IMR-90 (cell line): ENCODE data around the gene COL4A2. TPM values are rescaled to one million over a fixed set of nuclear protein-coding genes. Genes with fewer than 3 reads are reported as not detected.

Experiments
- ATAC-seq: fragments of 200-7000 bp; cut with Tn5 transposase; 2 replicates; pipeline ENCODE4 v1.9.1; 2020; ENCODE audit warnings: low read depth, mild to moderate bottlenecking, moderate library complexity
- BruUV-seq: library from RNA; stranded (reverse); fragments of 400-500 nt; replicated peaks from 2 replicates; lab custom pipeline; 2021; lab: Mats Ljungman, UMichigan
- CTCF ChIA-PET: fragments of 300-600 bp; formaldehyde crosslinking; extraction: SDS; loops from one replicate; lab custom pipeline; 2021; ENCODE audit warnings: antibody characterized with exemption; lab: Yijun Ruan, JAX
- POLR2A ChIA-PET: fragments of 300-600 bp; sonication (Branson Sonifier 250); formaldehyde crosslinking; loops from one replicate; lab custom pipeline; 2022; ENCODE audit warnings: antibody characterized with exemption; ENCODE audit not compliant: unreplicated experiment; lab: Charles Lee
- DNase-seq: peaks from one replicate; pipeline ENCODE4 v3.0.0; 2013
- H2AFZ ChIP-seq: replicated peaks from 2 replicates; pipeline ENCODE3; 2013; ENCODE audit warnings: low read length, mild to moderate bottlenecking; ENCODE audit not compliant: poor library complexity
- H2AK5ac ChIP-seq: 2 replicates; pipeline ENCODE4 v1.6.1; 2013; ENCODE audit warnings: low read depth, low read length, inconsistent platforms
- H2AK9ac ChIP-seq: replicated peaks from 2 replicates; pipeline ENCODE3; 2013; ENCODE audit warnings: mild to moderate bottlenecking, low read depth, low read length, moderate library complexity; ENCODE audit not compliant: poor library complexity
- H2BK120ac ChIP-seq: 2 replicates; pipeline ENCODE4 v1.6.1; 2013; ENCODE audit warnings: low read depth, low read length, inconsistent platforms
- H2BK15ac ChIP-seq: 3 replicates; pipeline ENCODE4 v1.6.1; 2013; ENCODE audit warnings: low read depth, low read length, inconsistent platforms
- H2BK20ac ChIP-seq: 2 replicates; pipeline ENCODE4 v1.6.1; 2013; ENCODE audit warnings: low read depth, mild to moderate bottlenecking, inconsistent platforms, low read length, moderate library complexity
- H2BK5ac ChIP-seq: 2 replicates; pipeline ENCODE4 v1.6.1; 2013; ENCODE audit warnings: mild to moderate bottlenecking, low read depth, low read length, inconsistent platforms; ENCODE audit not compliant: poor library complexity, severe bottlenecking
- H3K14ac ChIP-seq: replicated peaks from 2 replicates; pipeline ENCODE4 v1.6.1; 2013; ENCODE audit warnings: low read depth, low read length, inconsistent platforms
- H3K18ac ChIP-seq: 2 replicates; pipeline ENCODE4 v1.6.1; 2013; ENCODE audit warnings: low read depth, low read length, control low read depth
- H3K23ac ChIP-seq: 2 replicates; pipeline ENCODE4 v1.6.1; 2013; ENCODE audit warnings: low read depth, low read length, inconsistent platforms
- H3K27ac ChIP-seq: 2 replicates; pipeline ENCODE4 v1.5.1; 2013; ENCODE audit warnings: mild to moderate bottlenecking, control low read depth, low read length; ENCODE audit not compliant: insufficient read depth
- H3K27me3 ChIP-seq: 2 replicates; pipeline ENCODE4 v1.6.1; 2013; ENCODE audit warnings: low read length; ENCODE audit not compliant: control insufficient read depth, insufficient read depth
- H3K36me3 ChIP-seq: 2 replicates; pipeline ENCODE4 v1.6.1; 2013; ENCODE audit warnings: low read length, mixed read lengths; ENCODE audit not compliant: control insufficient read depth, insufficient read depth
- H3K4ac ChIP-seq: 2 replicates; pipeline ENCODE4 v1.6.1; 2013; ENCODE audit warnings: low read depth, low read length, inconsistent platforms
- H3K4me1 ChIP-seq: 2 replicates; pipeline ENCODE4 v1.6.1; 2013; ENCODE audit warnings: low read length, mixed read lengths; ENCODE audit not compliant: control insufficient read depth, insufficient read depth
- H3K4me2 ChIP-seq: 2 replicates; pipeline ENCODE4 v1.6.1; 2013; ENCODE audit warnings: low read depth, mild to moderate bottlenecking, control low read depth, low read length, moderate library complexity
- H3K4me3 ChIP-seq: 2 replicates; pipeline ENCODE4 v1.5.1; 2013; ENCODE audit warnings: low read depth, mild to moderate bottlenecking, control low read depth, low read length, moderate library complexity; ENCODE audit not compliant: insufficient read depth
- H3K56ac ChIP-seq: 2 replicates; pipeline ENCODE4 v1.6.1; 2013; ENCODE audit warnings: low read length, inconsistent platforms; ENCODE audit not compliant: insufficient read depth; ENCODE audit errors: extremely low read depth
- H3K79me1 ChIP-seq, 2 experiments: 2 replicates each; pipeline ENCODE4 v1.6.1; 2013; ENCODE audit warnings: low read length in 2 of 2, inconsistent platforms in 1 of 2, low read depth in 1 of 2
- H3K9ac ChIP-seq: 2 replicates; pipeline ENCODE4 v1.6.1; 2013; ENCODE audit warnings: low read depth, low read length, control low read depth
- H3K9me1 ChIP-seq: 2 replicates; pipeline ENCODE4 v1.6.1; 2013; ENCODE audit warnings: low read length, inconsistent platforms; ENCODE audit not compliant: insufficient read depth
- H3K9me3 ChIP-seq: 2 replicates; pipeline ENCODE4 v1.6.1; 2013; ENCODE audit warnings: low read length; ENCODE audit not compliant: control insufficient read depth, insufficient read depth
- H4K20me1 ChIP-seq: 2 replicates; pipeline ENCODE4 v1.6.1; 2013; ENCODE audit warnings: low read length, inconsistent platforms; ENCODE audit not compliant: insufficient read depth
- H4K5ac ChIP-seq: 2 replicates; pipeline ENCODE4 v1.6.1; 2013; ENCODE audit warnings: mild to moderate bottlenecking, low read depth, low read length, control low read depth
- H4K8ac ChIP-seq, 2 experiments: 2 replicates each; pipeline ENCODE4 v1.6.1; 2013; ENCODE audit warnings: low read depth in 2 of 2, low read length in 2 of 2, control low read depth in 1 of 2, inconsistent platforms in 1 of 2
- H4K91ac ChIP-seq: 2 replicates; pipeline ENCODE4 v1.6.1; 2013; ENCODE audit warnings: low read depth, low read length, inconsistent platforms; ENCODE audit not compliant: insufficient read depth
- BHLHE40 ChIP-seq: fragments of 150-350 bp; IDR thresholded peaks from 2 replicates; pipeline ENCODE4 v1.6.1; 2016; ENCODE audit warnings: mild to moderate bottlenecking, low read depth, low read length
- CEBPB ChIP-seq: IDR thresholded peaks from 2 replicates; pipeline ENCODE4 v1.6.1; 2012; ENCODE audit warnings: low read depth, low read length, improper control_type of control experiment
- CHD1 ChIP-seq: IDR thresholded peaks from 2 replicates; pipeline ENCODE4 v1.6.1; 2012; ENCODE audit warnings: low read depth, low read length, improper control_type of control experiment
- FOS ChIP-seq: fragments of 150-350 bp; IDR thresholded peaks from 2 replicates; pipeline ENCODE4 v1.6.1; 2016; ENCODE audit warnings: low read depth, low read length
- MAFK ChIP-seq: IDR thresholded peaks from 2 replicates; pipeline ENCODE4 v1.6.1; 2012; ENCODE audit warnings: low read depth, low read length, improper control_type of control experiment
- MAZ ChIP-seq: IDR thresholded peaks from 2 replicates; pipeline ENCODE4 v1.6.1; 2012; ENCODE audit warnings: low read depth, mild to moderate bottlenecking, low read length, improper control_type of control experiment, moderate library complexity, borderline replicate concordance
- MXI1 ChIP-seq: IDR thresholded peaks from 2 replicates; pipeline ENCODE4 v1.6.1; 2012; ENCODE audit warnings: low read depth, mild to moderate bottlenecking, low read length, moderate library complexity, borderline replicate concordance
- NFE2L2 ChIP-seq: fragments of 150-350 bp; IDR thresholded peaks from 2 replicates; pipeline ENCODE4 v1.6.1; 2016; ENCODE audit warnings: low read depth, mild to moderate bottlenecking, low read length
- POLR2A ChIP-seq: IDR thresholded peaks from 2 replicates; pipeline ENCODE4 v1.6.1; 2012; ENCODE audit warnings: mild to moderate bottlenecking, low read depth, low read length
- RAD21 ChIP-seq: IDR thresholded peaks from 2 replicates; pipeline ENCODE4 v1.6.1; 2012; ENCODE audit warnings: low read length, improper control_type of control experiment
- RCOR1 ChIP-seq: IDR thresholded peaks from 2 replicates; pipeline ENCODE4 v1.6.1; 2012; ENCODE audit warnings: mild to moderate bottlenecking, low read length, improper control_type of control experiment; ENCODE audit not compliant: insufficient replicate concordance
- RFX5 ChIP-seq: IDR thresholded peaks from 2 replicates; pipeline ENCODE4 v1.8.0; 2012; ENCODE audit warnings: low read depth, mild to moderate bottlenecking, low read length, moderate library complexity
- SMC3 ChIP-seq: fragments of 150-350 bp; IDR thresholded peaks from 2 replicates; pipeline ENCODE4 v1.6.1; 2016; ENCODE audit warnings: low read depth, mild to moderate bottlenecking, antibody characterized with exemption, low read length, moderate library complexity
- WGBS, 2 experiments: methylation state at CpG; one replicate each; pipeline versions ENCODE4 v1.1.5 to v1.1.7; 2013; ENCODE audit warnings: missing lambda C conversion rate in 2 of 2; ENCODE audit not compliant: insufficient read length in 1 of 2; ENCODE audit errors: extremely low coverage in 2 of 2; 5-methylcytosine and 5-hydroxymethylcytosine counted together
- dilution Hi-C: fragments of 300-500 bp; cut with HindIII; formaldehyde crosslinking; loops from one replicate; pipeline ENCODE4 v1.14.3; 2018; ENCODE audit warnings: low sequenced_read_pairs; ENCODE audit not compliant: unreplicated experiment
- in situ Hi-C: fragments of 300-500 bp; cut with MboI; formaldehyde crosslinking; loops from 3 replicates; pipeline ENCODE4 v1.14.3; 2019; ENCODE audit warnings: low sequenced_read_pairs, inconsistent platforms, mixed read lengths
- intact Hi-C: fragments of 100-400 bp; cut with micrococcal nuclease; formaldehyde crosslinking; loops from 2 replicates; pipeline ENCODE4 v1.10.0; 2022
- polyA plus RNA-seq, 3 experiments: library from polyadenylated mRNA; depleted of rRNA; stranded (reverse); fragments of >200 nt; gene quantifications; 2 replicates each; pipeline ENCODE4 v1.2.3, GENCODE V29; 2012; ENCODE audit warnings: low replicate concordance in 1 of 3
- total RNA-seq: library from RNA; depleted of rRNA; stranded (reverse); fragments of >200 nt; gene quantifications from 2 replicates; pipeline ENCODE4 v1.2.3, GENCODE V29; 2012
- TF ChIP-seq, protein P1 (sequence below): fragments of 150-350 bp; IDR thresholded peaks from 2 replicates; pipeline ENCODE4 v1.6.1; 2016; ENCODE audit warnings: low read depth, mild to moderate bottlenecking, low read length, moderate library complexity, borderline replicate concordance
- TF ChIP-seq, protein P2 (sequence below): conservative IDR thresholded peaks from 2 replicates; pipeline ENCODE4 v1.5.1; 2012; ENCODE audit warnings: mild to moderate bottlenecking, low read depth, low read length, improper control_type of control experiment
- TF ChIP-seq, protein P3 (sequence below): fragments of 150-350 bp; IDR thresholded peaks from 2 replicates; pipeline ENCODE4 v1.6.1; 2017; ENCODE audit warnings: mild to moderate bottlenecking, antibody characterized with exemption, low read length, low read depth

The COL4A2 gene
- total and polyA plus RNA-seq, 2 of the 4 experiments (the other 2 are of a cell fraction), result 90.7 to 457 TPM

DNA sequence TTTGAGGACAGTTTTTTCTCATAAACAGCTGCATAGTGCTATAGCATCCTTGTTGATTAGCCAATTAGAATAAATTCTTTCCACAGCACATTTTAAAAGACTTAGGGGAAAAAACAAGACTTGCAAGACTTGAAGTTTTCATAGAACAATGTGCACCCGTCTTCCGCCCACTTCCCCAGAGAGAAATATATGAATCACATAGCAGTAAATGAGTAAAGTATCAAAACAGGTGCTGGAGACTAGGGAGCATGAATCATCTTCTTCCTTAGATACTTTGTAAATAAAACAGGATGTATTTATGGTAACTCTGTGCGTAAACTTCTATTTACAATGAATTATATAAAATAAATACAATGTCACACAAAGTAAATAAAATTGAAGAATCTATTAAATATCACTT, 75.1 kb downstream of the COL4A2 start:
- H2BK15ac ChIP-seq, result no peak overlapping the region
- peaks cover 39% of the 10 kb centered on the region for H3K9me1 ChIP-seq
- H3K14ac ChIP-seq, result no peak overlapping the region
- H2AK5ac ChIP-seq, result no peak overlapping the region
- peak overlapping the region; percentile 42; the same call in 1 of the 2 replicates for H3K4me2 ChIP-seq
- H2BK5ac ChIP-seq, result peak overlapping the region; percentile 97
- H3K9me3 ChIP-seq, result no peaks in the 10 kb centered on the region
- H3K18ac ChIP-seq, result peak overlapping the region; percentile 25; the same call in 1 of the 2 replicates
- no CpG with 5 or more reads among the region's 3 CpGs for WGBS, 2 experiments
- ATAC-seq (peak; percentile 5; the same call in 1 of the 2 replicates), DNase-seq (peak; percentile 92)
- H2BK120ac ChIP-seq, result no peak overlapping the region
- peaks cover 9% of the 10 kb centered on the region; the same call in 1 of the 2 replicates for H4K20me1 ChIP-seq
- H2AFZ ChIP-seq, result no peak overlapping the region
- H4K5ac ChIP-seq, result no peak overlapping the region
- no peak overlapping the region for H3K56ac ChIP-seq
- peaks cover 8% of the 10 kb centered on the region for H3K36me3 ChIP-seq
- H3K23ac ChIP-seq, result no peak overlapping the region
- H3K4ac ChIP-seq, result no peak overlapping the region
- H3K27ac ChIP-seq, result no peak overlapping the region
- peaks cover 37 to 77% of the 10 kb centered on the region in 2 experiments for H3K79me1 ChIP-seq
- no peaks in the 10 kb centered on the region for H3K27me3 ChIP-seq
- TF ChIP-seq, protein P1, sequence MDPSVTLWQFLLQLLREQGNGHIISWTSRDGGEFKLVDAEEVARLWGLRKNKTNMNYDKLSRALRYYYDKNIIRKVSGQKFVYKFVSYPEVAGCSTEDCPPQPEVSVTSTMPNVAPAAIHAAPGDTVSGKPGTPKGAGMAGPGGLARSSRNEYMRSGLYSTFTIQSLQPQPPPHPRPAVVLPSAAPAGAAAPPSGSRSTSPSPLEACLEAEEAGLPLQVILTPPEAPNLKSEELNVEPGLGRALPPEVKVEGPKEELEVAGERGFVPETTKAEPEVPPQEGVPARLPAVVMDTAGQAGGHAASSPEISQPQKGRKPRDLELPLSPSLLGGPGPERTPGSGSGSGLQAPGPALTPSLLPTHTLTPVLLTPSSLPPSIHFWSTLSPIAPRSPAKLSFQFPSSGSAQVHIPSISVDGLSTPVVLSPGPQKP, result no peak
- TF ChIP-seq RAD21 (no peak), NFE2L2 (no peak), CEBPB (no peak), RFX5 (no peak), POLR2A (0 out of 2 replicates have a peak, but pooled peaks have one; percentile 15), RCOR1 (peak; percentile 29), SMC3 (no peak), MAZ (no peak), CHD1 (no peak), MAFK (no peak), FOS (peak; percentile 81), MXI1 (no peak), BHLHE40 (peak; percentile 26; the same call in 1 of the 2 replicates)
- TF ChIP-seq, protein P2, sequence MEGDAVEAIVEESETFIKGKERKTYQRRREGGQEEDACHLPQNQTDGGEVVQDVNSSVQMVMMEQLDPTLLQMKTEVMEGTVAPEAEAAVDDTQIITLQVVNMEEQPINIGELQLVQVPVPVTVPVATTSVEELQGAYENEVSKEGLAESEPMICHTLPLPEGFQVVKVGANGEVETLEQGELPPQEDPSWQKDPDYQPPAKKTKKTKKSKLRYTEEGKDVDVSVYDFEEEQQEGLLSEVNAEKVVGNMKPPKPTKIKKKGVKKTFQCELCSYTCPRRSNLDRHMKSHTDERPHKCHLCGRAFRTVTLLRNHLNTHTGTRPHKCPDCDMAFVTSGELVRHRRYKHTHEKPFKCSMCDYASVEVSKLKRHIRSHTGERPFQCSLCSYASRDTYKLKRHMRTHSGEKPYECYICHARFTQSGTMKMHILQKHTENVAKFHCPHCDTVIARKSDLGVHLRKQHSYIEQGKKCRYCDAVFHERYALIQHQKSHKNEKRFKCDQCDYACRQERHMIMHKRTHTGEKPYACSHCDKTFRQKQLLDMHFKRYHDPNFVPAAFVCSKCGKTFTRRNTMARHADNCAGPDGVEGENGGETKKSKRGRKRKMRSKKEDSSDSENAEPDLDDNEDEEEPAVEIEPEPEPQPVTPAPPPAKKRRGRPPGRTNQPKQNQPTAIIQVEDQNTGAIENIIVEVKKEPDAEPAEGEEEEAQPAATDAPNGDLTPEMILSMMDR, result no peak
- TF ChIP-seq, protein P3, sequence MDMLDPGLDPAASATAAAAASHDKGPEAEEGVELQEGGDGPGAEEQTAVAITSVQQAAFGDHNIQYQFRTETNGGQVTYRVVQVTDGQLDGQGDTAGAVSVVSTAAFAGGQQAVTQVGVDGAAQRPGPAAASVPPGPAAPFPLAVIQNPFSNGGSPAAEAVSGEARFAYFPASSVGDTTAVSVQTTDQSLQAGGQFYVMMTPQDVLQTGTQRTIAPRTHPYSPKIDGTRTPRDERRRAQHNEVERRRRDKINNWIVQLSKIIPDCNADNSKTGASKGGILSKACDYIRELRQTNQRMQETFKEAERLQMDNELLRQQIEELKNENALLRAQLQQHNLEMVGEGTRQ, result no peak
- H2AK9ac ChIP-seq, result no peak overlapping the region
- ChIA-PET CTCF (no interaction called here), POLR2A (no interaction called here)
- dilution Hi-C loops (no loop called here), in situ Hi-C loops (no loop called here), intact Hi-C loops (no loop called here)
- no peak overlapping the region for H4K91ac ChIP-seq
- BruUV-seq, result no TSS peak
- no peak overlapping the region for H2BK20ac ChIP-seq
- no peak overlapping the region for H3K9ac ChIP-seq
- H3K4me1 ChIP-seq, result peaks cover 33% of the 10 kb centered on the region
- no peak overlapping the region for H4K8ac ChIP-seq
- no peak overlapping the region for H3K4me3 ChIP-seq
